HG02981 (cell line): ENCODE results near the gene CNOT2.
"Not testable (repeated sequence)": the region's sequence is repeated elsewhere in the genome, so short reads cannot be mapped to it uniquely, and the experiment has no call there.

Source experiments
- ATAC-seq: cut with Tn5 transposase; IDR thresholded peaks from one replicate; pipeline ENCODE4 v1.9.1; 2021; ENCODE audit warnings: mild to moderate bottlenecking, moderate library complexity; ENCODE audit not compliant: unreplicated experiment

CNOT2 gene

GRCh38 chr12:70359458-70360197 lies 116.4 kb downstream of the CNOT2 start:
- no peak for ATAC-seq

- no peak for ATAC-seq
Observed at GRCh38 chr12:70360218-70360617, 117.0 kb downstream of the CNOT2 start.

GRCh38 chr12:70364695-70365397 lies 121.6 kb downstream of the CNOT2 start:
- no peak for ATAC-seq

- no peak for ATAC-seq
Observed at GRCh38 chr12:70365398-70365647, 122.1 kb downstream of the CNOT2 start.

- peak; percentile 80 for ATAC-seq
Observed at GRCh38 chr12:70365648-70366518, 122.7 kb downstream of the CNOT2 start, which contains the start of gene KCNMB4. TSS of gene KCNMB4 (plus strand) at chr12:70366290. CDS start at chr12:70366735, 445 bp downstream.

- peak; percentile 38 for ATAC-seq
Observed at GRCh38 chr12:70366581-70367257, 123.5 kb downstream of the CNOT2 start.

GRCh38 chr12:70367258-70368141 lies 124.3 kb downstream of the CNOT2 start:
- ATAC-seq = no peak

GRCh38 chr12:70372881-70373280 lies 129.6 kb downstream of the CNOT2 start:
- ATAC-seq = no peak

- ATAC-seq = no peak
Observed at GRCh38 chr12:70379846-70380245, 136.6 kb downstream of the CNOT2 start.

- no peak for ATAC-seq
Observed at GRCh38 chr12:70383484-70383883, 140.3 kb downstream of the CNOT2 start.

GRCh38 chr12:70383886-70384285 lies 140.7 kb downstream of the CNOT2 start:
- ATAC-seq = no peak

GRCh38 chr12:70386771-70387170 lies 143.5 kb downstream of the CNOT2 start:
- no peak for ATAC-seq

- ATAC-seq = no peak
Observed at GRCh38 chr12:70389678-70390077, 146.4 kb downstream of the CNOT2 start.

- not testable (repeated sequence) for ATAC-seq
Observed at GRCh38 chr12:70392631-70393030, 149.4 kb downstream of the CNOT2 start.

GRCh38 chr12:70393787-70394499 lies 150.7 kb downstream of the CNOT2 start:
- ATAC-seq = no peak

- ATAC-seq = no peak
Observed at GRCh38 chr12:70398002-70398401, 154.8 kb downstream of the CNOT2 start.

- no peak for ATAC-seq
Observed at GRCh38 chr12:70398862-70399261, 155.6 kb downstream of the CNOT2 start.

GRCh38 chr12:70399311-70399710 lies 156.1 kb downstream of the CNOT2 start:
- ATAC-seq = no peak

- no peak for ATAC-seq
Observed at GRCh38 chr12:70400124-70400523, 156.9 kb downstream of the CNOT2 start.
